Esophagus squamous epithelium (tissue), 5 donors: ENCODE results near the gene NHEJ1. TPM values are rescaled to one million over a fixed set of nuclear protein-coding genes. Genes with fewer than 3 reads are reported as not detected.

Experiments used
- DNase-seq: peaks from one replicate; lab custom pipeline; 2025; lab: John Stamatoyannopoulos, UW
- H3K27ac ChIP-seq, 4 donors: fragments of 200-600 bp; sonication (generic); one replicate each; pipeline ENCODE4 v1.5.1; 2016 to 2019; ENCODE audit warnings: mild to moderate bottlenecking in 1 of 4
- H3K27me3 ChIP-seq, 4 donors: fragments of 200-600 bp; sonication (generic); 1 replicate in 3 of 4; 2 replicates in 1 of 4; pipeline versions ENCODE4 v1.5.1 to v1.6.0; 2017 to 2021; ENCODE audit warnings: antibody characterized with exemption in 1 of 4
- H3K36me3 ChIP-seq, 3 donors: fragments of 200-600 bp; sonication (generic); one replicate each; pipeline ENCODE4 v1.5.1; 2016 to 2019
- H3K4me1 ChIP-seq, 3 donors: fragments of 200-600 bp; sonication (generic); one replicate each; pipeline ENCODE4 v1.5.1; 2017 to 2019
- H3K4me3 ChIP-seq, 4 donors: fragments of 200-600 bp; sonication (generic); 1 replicate in 3 of 4; 2 replicates in 1 of 4; pipeline ENCODE4 v1.5.1; 2016 to 2019; ENCODE audit warnings: mild to moderate bottlenecking in 2 of 4, moderate library complexity in 1 of 4
- H3K9me3 ChIP-seq, 3 donors: fragments of 200-600 bp; sonication (generic); one replicate each; pipeline ENCODE4 v1.5.1; 2016 to 2019
- CTCF ChIP-seq, 6 experiments: fragments of 450-650 bp in 4 of 6; fragments of 200-600 bp in 2 of 6; sonication (generic) in 2 of 6; IDR thresholded peaks; one replicate each; pipeline ENCODE4 v1.5.1; 2016 to 2019; ENCODE audit warnings: antibody characterized with exemption in 6 of 6, mild to moderate bottlenecking in 4 of 6, moderate library complexity in 4 of 6
- POLR2A ChIP-seq, 4 donors: fragments of 450-650 bp; IDR thresholded peaks; one replicate each; pipeline ENCODE4 v1.6.1; 2017; ENCODE audit warnings: antibody characterized with exemption in 4 of 4, mild to moderate bottlenecking in 4 of 4, moderate library complexity in 3 of 4
- WGBS, 2 donors: methylation state at CpG; one replicate each; pipeline ENCODE4 v1.1.5; 2018; 5-methylcytosine and 5-hydroxymethylcytosine counted together
- intact Hi-C: fragments of 100-400 bp; cut with DNase I; formaldehyde crosslinking; loops from one replicate; pipeline ENCODE4 v1.15.0; 2022
- total RNA-seq, 4 donors: library from RNA; depleted of rRNA; stranded (reverse); fragments of >200 nt; gene quantifications; one replicate each; pipeline ENCODE4 v1.1.0, GENCODE V29; 2016
- donor health status: DM: yes; HTN: yes; CAD: no.

Gene NHEJ1
- total RNA-seq, 4 donors from 2014 or later: 6.3 to 14.3 (median 9.7) TPM

- Histone ChIP-seq H3K36me3 (no peaks in the 10 kb centered on the region), H3K27me3 (no peaks in the 10 kb centered on the region), H3K27ac (no peak overlapping the region), H3K9me3 (no peaks in the 10 kb centered on the region), H3K4me1 (no peaks in the 10 kb centered on the region), H3K4me3 (no peak overlapping the region)
- intact Hi-C loops: no loop called here
- WGBS, 2 donors: 76 to 79% methylated on average over 4 of the region's 4 CpGs
- DNase-seq: no peak
- TF ChIP-seq POLR2A (IDR thresholded peaks at IDR 0.05) (no peak), CTCF (IDR thresholded peaks at IDR 0.05) (no peak)
Observed at GRCh38 chr2:219090436-219091299, 69.9 kb downstream of the NHEJ1 start.

- no peak for TF ChIP-seq CTCF (IDR thresholded peaks at IDR 0.05)
- TF ChIP-seq POLR2A (IDR thresholded peaks at IDR 0.05): no peak
- DNase-seq: no peak
- Histone ChIP-seq H3K27me3 (no peaks in the 10 kb centered on the region), H3K4me3 (no peak overlapping the region), H3K27ac (no peak overlapping the region), H3K36me3 (no peaks in the 10 kb centered on the region), H3K4me1 (no peaks in the 10 kb centered on the region), H3K9me3 (no peaks in the 10 kb centered on the region)
- intact Hi-C loops: no loop called here
- WGBS, 2 donors: 95% methylated on average over 4 of the region's 4 CpGs
Observed at GRCh38 chr2:219089330-219089729, 71.3 kb downstream of the NHEJ1 start.

GRCh38 chr2:219087848-219088247 is 72.8 kb downstream of the NHEJ1 start:
- DNase-seq: no peak
- 73 to 81% methylated on average over 1 of the region's 1 CpG for WGBS, 2 donors
- Histone ChIP-seq H3K36me3 (no peaks in the 10 kb centered on the region), H3K4me3 (no peak overlapping the region), H3K4me1 (no peaks in the 10 kb centered on the region), H3K27ac (no peak overlapping the region), H3K9me3 (no peaks in the 10 kb centered on the region), H3K27me3 (no peaks in the 10 kb centered on the region)
- TF ChIP-seq POLR2A (IDR thresholded peaks at IDR 0.05) (no peak), CTCF (IDR thresholded peaks at IDR 0.05) (no peak)
- intact Hi-C loops: no loop called here

GRCh38 chr2:219087361-219087760 is 73.3 kb downstream of the NHEJ1 start:
- Histone ChIP-seq H3K36me3 (no peaks in the 10 kb centered on the region), H3K4me1 (no peaks in the 10 kb centered on the region), H3K27me3 (no peaks in the 10 kb centered on the region), H3K9me3 (no peaks in the 10 kb centered on the region), H3K27ac (no peak overlapping the region), H3K4me3 (no peak overlapping the region)
- no peak for DNase-seq
- no peak for TF ChIP-seq POLR2A (IDR thresholded peaks at IDR 0.05)
- no peak for TF ChIP-seq CTCF (IDR thresholded peaks at IDR 0.05)
- intact Hi-C loops: no loop called here
- WGBS, 2 donors: 77 to 90% methylated on average over 5 of the region's 5 CpGs

- DNase-seq: no peak
- no peak overlapping the region for H3K4me3 ChIP-seq
- intact Hi-C loops: no loop called here
- H3K27ac ChIP-seq: no peak overlapping the region
- no peaks in the 10 kb centered on the region for H3K27me3 ChIP-seq
- H3K4me1 ChIP-seq: no peaks in the 10 kb centered on the region
- H3K36me3 ChIP-seq: no peaks in the 10 kb centered on the region
- no peaks in the 10 kb centered on the region for H3K9me3 ChIP-seq
- TF ChIP-seq CTCF (IDR thresholded peaks at IDR 0.05): no peak
- TF ChIP-seq POLR2A (IDR thresholded peaks at IDR 0.05): no peak
Observed at GRCh38 chr2:219086196-219086595, 74.4 kb downstream of the NHEJ1 start.
